ENCODE measurements around the gene C2CD4B.

Gene C2CD4B

GRCh38 chr15:62124973-62125303 is 40.1 kb downstream of the C2CD4B start:
- CTCF ChIA-PET = interaction anchor here (0.7 to 2.5 kb wide), 15 partner anchors 9 to 252 kb away, joined by 3 to 16 read pairs (median 5); partner anchors contain the start of gene VPS13C
- no peak for DNase-seq (ENCODE audit: low read depth, low spot score)
- TF ChIP-seq CTCF (IDR thresholded peaks at IDR 0.05; ENCODE audit: insufficient read depth, low read length, missing control alignments) = no peak
- POLR2A ChIA-PET = no interaction called here
- H3K4me3 ChIP-seq (ENCODE audit: low read depth, low read length) = no peak overlapping the region

GRCh38 chr15:62124176-62124972 is 40.7 kb downstream of the C2CD4B start:
- no peak overlapping the region for H3K4me3 ChIP-seq (ENCODE audit: low read depth, low read length)
- no peak for TF ChIP-seq CTCF (IDR thresholded peaks at IDR 0.05; ENCODE audit: insufficient read depth, low read length, missing control alignments)
- ChIA-PET POLR2A (no interaction called here), CTCF (interaction anchor here (0.7 to 2.5 kb wide), 4 partner anchors 10 to 49 kb away, joined by 3 to 10 read pairs (median 6); no protein-coding TSS in a partner anchor)
- DNase-seq (ENCODE audit: low read depth, low spot score) = no peak

GRCh38 chr15:62122249-62122648 is 42.8 kb downstream of the C2CD4B start:
- CTCF ChIA-PET = interaction anchor here (1.0 to 1.3 kb wide), 2 partner anchors 12 to 47 kb away, joined by 3 read pairs; no protein-coding TSS in a partner anchor
- H3K4me3 ChIP-seq (ENCODE audit: low read depth, low read length) = no peak overlapping the region
- TF ChIP-seq CTCF (IDR thresholded peaks at IDR 0.05; ENCODE audit: insufficient read depth, low read length, missing control alignments) = no peak
- POLR2A ChIA-PET = no interaction called here
- no peak for DNase-seq (ENCODE audit: low read depth, low spot score)

- H3K4me3 ChIP-seq (ENCODE audit: low read depth, low read length) = no peak overlapping the region
- POLR2A ChIA-PET = no interaction called here
- TF ChIP-seq CTCF (IDR thresholded peaks at IDR 0.05; ENCODE audit: insufficient read depth, low read length, missing control alignments) = no peak
- CTCF ChIA-PET = interaction anchor here (1.0 to 1.3 kb wide), 2 partner anchors 11 to 46 kb away, joined by 3 read pairs; no protein-coding TSS in a partner anchor
- DNase-seq (ENCODE audit: low read depth, low spot score) = no peak
Observed at GRCh38 chr15:62121273-62122015, 43.6 kb downstream of the C2CD4B start.

GRCh38 chr15:62120776-62121175 is 44.3 kb downstream of the C2CD4B start:
- POLR2A ChIA-PET = no interaction called here
- no peak for TF ChIP-seq CTCF (IDR thresholded peaks at IDR 0.05; ENCODE audit: insufficient read depth, low read length, missing control alignments)
- no peak overlapping the region for H3K4me3 ChIP-seq (ENCODE audit: low read depth, low read length)
- CTCF ChIA-PET = interaction anchor here (1.3 kb wide), 1 partner anchor 10 kb away, joined by 3 read pairs; no protein-coding TSS in a partner anchor
- no peak for DNase-seq (ENCODE audit: low read depth, low spot score)

- ChIA-PET POLR2A (interaction anchor here (1.0 kb wide), 1 partner anchor 59 kb away, joined by 3 read pairs; no protein-coding TSS in a partner anchor), CTCF (no interaction called here)
- no peak for DNase-seq (ENCODE audit: low read depth, low spot score)
- no peak for TF ChIP-seq CTCF (IDR thresholded peaks at IDR 0.05; ENCODE audit: insufficient read depth, low read length, missing control alignments)
- no peak overlapping the region for H3K4me3 ChIP-seq (ENCODE audit: low read depth, low read length)
Observed at GRCh38 chr15:62119874-62120273, 45.2 kb downstream of the C2CD4B start.

All from AG04449 (cell line).